GM12874 (cell line): ENCODE data around the gene EFTUD2.

Experiments used
- TF ChIP-seq, protein P1 (sequence below): IDR thresholded peaks from 2 replicates; pipeline ENCODE4 v1.5.1; 2011; ENCODE audit warnings: low read depth, mild to moderate bottlenecking, control low read depth, low read length, moderate library complexity; ENCODE audit not compliant: insufficient read depth

Gene EFTUD2

DNA sequence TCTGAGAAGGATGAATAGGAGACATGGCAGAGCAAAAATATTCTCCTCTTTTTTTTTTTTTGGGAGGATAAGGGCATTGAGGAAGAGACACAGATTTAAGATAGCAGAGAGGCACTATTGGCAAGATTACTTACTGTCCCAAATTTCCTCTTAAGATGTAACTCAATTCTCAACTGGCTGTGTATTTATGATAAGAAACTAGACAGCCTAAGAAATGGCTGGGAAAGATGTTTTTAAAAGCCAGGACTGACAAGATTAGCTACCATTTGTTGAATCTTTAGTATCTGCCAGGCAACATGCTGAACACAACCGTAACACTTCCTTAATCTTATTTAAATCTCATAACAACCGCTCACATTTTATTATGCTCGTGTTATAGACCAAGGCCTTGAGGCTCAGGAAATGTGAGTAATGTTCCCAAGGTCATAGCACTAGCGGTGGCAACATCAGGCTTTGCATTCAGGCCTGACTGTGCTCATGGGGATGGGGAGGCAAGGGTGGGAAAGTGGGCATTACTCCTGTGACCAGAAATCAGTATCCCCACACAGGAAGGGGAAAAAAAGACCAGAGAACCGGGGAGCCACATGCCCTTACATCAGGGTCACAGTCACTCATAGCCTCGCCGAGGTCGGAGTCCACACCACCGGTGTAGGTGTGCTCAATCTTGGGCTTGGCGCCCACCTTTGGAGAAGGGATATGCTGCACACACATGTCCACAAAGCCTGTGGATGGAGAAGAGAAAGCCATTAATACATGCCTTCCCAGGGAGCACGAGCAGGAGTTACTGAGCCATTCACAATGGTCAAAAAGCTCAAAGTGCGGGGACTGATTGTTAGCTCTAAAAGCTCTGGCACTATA lies 36.0 kb downstream of the EFTUD2 start:
- TF ChIP-seq, protein P1, sequence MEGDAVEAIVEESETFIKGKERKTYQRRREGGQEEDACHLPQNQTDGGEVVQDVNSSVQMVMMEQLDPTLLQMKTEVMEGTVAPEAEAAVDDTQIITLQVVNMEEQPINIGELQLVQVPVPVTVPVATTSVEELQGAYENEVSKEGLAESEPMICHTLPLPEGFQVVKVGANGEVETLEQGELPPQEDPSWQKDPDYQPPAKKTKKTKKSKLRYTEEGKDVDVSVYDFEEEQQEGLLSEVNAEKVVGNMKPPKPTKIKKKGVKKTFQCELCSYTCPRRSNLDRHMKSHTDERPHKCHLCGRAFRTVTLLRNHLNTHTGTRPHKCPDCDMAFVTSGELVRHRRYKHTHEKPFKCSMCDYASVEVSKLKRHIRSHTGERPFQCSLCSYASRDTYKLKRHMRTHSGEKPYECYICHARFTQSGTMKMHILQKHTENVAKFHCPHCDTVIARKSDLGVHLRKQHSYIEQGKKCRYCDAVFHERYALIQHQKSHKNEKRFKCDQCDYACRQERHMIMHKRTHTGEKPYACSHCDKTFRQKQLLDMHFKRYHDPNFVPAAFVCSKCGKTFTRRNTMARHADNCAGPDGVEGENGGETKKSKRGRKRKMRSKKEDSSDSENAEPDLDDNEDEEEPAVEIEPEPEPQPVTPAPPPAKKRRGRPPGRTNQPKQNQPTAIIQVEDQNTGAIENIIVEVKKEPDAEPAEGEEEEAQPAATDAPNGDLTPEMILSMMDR: no peak

DNA sequence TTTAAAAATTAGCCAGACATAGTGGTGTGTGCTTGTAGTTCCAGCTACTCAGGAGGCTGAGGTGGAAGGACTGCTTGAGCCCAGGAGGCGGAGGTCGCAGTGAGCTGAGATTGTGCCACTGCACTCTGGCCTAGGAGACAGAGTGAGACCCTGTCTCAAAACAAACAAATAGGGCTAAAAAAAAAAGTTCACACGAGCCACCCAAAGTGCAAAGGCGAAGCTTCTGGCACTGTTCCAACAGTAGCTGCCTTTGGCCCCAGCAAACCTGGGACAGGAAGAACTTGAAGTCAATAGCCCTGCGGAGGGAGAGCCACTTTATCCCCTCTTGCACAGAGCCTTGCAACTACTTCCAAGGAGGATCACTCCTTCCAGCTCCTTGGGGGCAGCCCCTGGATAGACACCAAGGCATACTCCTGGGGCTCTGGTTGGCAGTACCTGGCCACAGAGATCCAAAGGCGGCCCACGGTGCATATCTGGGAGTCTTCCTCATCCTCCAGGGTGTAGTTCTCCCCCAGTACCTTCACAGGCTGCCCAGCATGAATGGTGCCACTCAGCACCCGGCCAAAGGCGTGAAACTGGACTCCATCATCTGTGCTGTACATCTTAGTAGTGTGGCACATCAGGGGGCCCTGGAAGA lies 36.8 kb downstream of the EFTUD2 start:
- TF ChIP-seq, protein P1: no peak

DNA sequence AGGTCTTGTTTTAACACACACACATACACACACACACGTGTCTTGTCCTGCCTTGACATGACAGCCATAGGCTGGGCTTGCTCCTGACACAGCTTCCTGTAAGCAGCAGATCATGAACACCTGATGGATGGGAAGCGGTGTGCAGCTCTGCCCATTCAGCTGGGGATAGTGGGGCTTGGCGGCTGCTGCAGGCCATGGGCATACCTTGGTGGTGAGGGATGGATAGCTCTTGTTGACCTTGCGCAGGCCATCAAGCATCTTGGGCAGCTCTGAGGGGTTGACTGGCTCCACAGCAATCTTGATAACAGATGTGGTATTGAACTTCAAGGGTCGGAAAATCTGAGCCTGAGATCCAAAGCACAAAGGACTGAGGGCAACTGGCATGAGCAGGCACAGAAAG lies 39.5 kb downstream of the EFTUD2 start:
- TF ChIP-seq, protein P1: no peak

DNA sequence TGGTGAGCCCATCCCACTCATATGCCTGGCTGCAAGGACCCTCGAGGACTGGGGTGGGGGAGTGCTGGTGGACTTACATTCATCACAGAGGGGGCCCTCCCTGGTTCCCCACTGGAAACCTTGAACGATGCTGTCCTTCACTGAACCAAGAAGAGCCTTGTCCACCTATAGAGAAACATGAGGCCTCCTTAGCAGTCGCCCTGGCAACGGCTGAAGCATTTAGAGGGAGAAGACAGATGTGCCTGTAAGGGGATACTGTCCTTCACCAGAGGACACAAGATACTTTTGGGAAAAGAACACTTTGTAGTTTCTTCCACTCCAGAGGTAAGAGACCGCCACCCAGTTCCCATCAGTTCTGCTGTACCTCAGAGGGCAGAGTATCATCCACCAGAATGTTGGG lies 45.1 kb downstream of the EFTUD2 start:
- TF ChIP-seq, protein P1: no peak

DNA sequence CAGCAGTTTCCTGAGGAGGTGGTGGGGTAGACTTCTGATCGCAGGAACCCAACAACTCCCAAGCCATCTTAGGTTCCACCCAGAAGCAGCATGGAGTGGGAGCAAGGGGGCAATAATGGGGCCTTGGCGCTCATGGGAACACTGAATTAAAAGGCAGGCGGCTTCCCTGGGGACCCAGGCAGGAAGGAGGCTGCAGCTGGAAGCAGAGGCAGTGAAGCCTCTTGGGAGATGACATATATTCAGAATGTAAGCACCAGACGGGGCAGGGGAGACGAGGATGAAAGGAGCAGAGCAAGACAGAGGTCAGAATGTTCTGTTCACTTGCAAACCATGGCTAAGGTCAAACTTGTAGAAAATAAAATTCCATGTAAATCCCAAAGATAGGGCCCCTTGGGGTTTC lies 48.6 kb downstream of the EFTUD2 start:
- TF ChIP-seq, protein P1: no peak

DNA sequence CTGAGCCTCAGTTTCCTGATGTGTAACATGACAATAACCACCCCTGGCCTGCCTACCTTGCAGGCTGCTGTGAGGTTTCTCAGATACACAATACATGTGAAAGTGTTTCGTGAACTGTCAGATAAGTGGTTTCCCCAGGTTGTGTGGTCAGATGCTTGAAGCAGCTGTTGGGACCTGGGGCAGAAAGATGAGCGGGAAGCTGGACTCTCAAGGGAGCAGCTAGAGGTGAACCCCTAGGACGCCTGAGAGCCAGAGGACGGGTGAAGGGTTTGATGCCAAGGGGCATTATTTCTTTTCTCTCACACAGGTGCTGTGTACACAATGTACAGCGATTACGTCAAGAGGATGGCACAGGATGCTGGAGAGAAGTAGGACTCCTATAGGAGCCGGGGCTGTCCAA lies 49.2 kb downstream of the EFTUD2 start:
- TF ChIP-seq, protein P1: no peak

DNA sequence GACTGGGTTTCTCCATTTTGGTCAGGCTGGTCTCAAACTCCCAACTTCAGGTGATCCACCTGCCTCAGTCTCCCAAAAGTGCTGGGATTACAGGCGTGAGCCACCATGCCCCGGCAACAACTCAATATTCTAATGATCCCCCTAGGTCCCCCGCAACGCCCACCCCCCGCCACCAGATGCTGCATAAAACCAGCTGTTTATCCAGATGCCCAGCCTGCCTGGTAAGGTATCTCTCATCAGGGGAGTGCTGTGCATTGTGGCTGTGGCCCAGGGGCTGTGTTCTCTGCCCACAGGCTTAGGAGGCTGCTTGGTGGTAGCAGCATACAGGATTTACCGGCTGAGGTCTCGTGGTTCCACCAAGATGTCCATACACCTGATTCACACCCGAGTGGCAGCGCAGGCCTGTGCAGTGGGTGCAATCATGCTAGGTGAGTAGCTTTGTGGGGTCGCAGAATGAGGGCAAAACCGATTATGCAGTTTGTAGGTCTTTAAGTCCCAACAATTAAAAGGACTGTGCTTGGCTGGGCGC lies 50.2 kb downstream of the EFTUD2 start:
- TF ChIP-seq, protein P1: no peak
